ENCODE measurements around the gene SCCPDH. TPM values are rescaled to one million over a fixed set of nuclear protein-coding genes. Genes with fewer than 3 reads are reported as not detected.

SCCPDH gene
- polyA plus RNA-seq, 1 donor = 37.1 TPM

- DNase-seq (ENCODE audit: low read depth) = no peak
These were observed 26.5 kb downstream of the SCCPDH start for GRCh38 chr1:246750752-246751151.

GRCh38 chr1:246753670-246754535 lies 29.7 kb downstream of the SCCPDH start:
- peak; percentile 24 for DNase-seq (ENCODE audit: low read depth)

GRCh38 chr1:246755419-246755818 lies 31.2 kb downstream of the SCCPDH start:
- no peak for DNase-seq (ENCODE audit: low read depth)

DNA sequence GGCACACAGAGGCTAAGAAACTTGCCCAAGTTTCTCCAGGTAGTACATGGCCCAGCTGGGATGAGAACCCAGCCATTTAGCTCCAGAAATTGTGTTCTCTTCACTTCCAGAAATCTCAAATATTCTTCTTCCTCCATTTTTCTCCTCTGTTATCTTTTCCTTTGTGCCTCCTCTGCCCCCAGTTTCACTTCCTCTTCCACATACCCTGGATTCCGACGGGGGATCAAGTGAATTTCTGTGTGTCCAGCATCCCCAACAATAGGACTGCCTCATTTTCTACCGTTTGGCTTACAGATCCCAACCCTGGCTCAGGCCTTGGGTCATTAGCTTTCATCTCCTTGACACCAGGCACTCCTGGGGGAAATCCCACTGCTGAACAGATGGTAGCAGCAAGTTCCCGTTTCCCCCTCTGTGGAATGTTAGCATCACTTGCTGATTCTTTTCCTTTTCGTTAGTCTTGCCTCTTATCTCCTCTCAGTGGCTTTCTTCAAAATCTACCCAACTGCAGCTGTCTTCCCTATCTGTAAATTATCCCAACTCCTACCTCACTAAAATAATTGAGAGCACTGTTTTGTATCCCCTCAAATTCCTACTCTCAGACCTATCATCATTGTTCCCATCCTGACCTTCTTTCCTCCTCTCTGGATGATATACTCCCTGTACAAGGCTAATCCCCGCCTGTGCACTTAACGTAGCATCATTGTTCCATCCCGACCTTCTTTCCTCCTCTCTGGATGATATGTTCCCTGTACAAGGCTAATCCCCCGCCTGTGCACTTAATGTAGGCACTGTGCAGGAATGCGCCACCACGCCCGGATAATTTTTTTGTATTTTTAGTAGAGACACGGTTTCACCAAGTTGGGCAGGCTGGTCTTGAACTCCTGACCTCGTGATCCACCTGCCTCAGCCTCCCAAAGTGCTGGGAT lies 36.5 kb downstream of the SCCPDH start:
- no peak for DNase-seq (ENCODE audit: low read depth)

DNA sequence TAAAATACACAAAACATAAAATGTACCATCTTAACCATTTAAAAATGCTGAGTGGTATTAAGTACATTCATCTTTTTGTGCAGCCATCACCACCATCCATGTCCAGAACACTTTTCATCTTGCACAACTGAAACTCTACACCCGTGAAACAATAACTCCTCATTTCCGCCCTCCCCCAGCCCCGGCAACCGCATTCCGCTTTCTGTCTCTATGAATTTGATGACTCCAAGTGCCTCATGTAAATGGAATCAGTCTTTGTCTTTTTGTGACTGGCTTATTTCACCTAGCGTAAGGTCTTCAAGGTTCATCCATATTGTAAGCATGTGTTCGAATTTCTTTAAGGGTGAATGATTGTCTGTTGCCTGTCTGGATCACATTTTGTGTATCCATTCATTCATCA lies 37.2 kb downstream of the SCCPDH start:
- no peak for DNase-seq (ENCODE audit: low read depth)

GRCh38 chr1:246765521-246765920 lies 41.3 kb downstream of the SCCPDH start:
- DNase-seq (ENCODE audit: low read depth) = no peak

DNA sequence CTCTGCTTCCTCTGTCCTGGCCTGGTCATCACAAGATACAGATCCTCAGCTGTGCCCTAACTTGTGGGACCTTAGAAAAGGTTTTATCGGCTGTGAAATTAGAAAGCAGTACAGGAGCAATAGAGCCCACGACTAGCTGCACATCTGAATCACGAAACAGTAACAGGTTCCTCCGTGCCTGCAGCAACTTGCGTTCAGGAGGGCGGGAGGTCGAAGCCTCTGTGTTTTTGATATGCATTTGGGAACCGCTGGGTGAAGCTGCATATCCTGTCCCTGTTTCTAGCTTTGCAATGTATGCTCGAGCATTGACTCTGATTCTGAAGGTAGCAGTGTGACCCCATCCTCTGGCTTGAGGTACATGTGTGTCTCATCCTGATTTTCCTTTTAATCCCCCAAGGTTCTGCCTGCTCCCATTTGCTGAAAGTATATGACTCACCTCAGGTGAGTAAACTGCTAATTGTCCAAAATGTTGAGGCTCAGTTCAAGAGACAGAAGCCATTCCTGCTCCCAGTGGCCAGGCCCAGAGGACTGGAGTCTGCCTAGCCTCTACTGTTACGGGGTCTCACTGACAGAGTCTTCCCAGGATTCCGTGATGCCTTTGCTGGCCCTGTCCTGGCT lies 44.3 kb downstream of the SCCPDH start:
- DNase-seq (ENCODE audit: low read depth) = no peak

DNA sequence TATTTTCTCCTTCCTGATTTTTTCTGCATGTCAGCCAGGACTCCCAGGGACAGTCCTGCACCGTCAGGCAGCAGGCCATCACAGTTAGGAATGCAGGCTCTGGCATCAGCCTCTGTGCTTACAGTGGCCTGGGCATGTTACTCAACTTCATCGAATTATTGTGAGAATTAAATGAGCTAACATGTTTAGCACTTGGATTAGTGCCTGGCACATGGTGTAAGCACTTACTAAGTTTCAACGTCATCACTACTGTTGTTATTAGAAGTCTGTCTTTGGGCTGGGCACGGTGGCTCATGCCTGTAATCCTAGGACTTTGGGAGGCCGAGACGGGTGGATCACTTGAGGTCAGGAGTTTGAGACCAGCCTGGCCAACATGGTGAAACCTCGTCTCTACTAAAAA lies 45.1 kb downstream of the SCCPDH start:
- DNase-seq (ENCODE audit: low read depth) = no peak

GRCh38 chr1:246771366-246771765 lies 47.2 kb downstream of the SCCPDH start:
- no peak for DNase-seq (ENCODE audit: low read depth)

DNA sequence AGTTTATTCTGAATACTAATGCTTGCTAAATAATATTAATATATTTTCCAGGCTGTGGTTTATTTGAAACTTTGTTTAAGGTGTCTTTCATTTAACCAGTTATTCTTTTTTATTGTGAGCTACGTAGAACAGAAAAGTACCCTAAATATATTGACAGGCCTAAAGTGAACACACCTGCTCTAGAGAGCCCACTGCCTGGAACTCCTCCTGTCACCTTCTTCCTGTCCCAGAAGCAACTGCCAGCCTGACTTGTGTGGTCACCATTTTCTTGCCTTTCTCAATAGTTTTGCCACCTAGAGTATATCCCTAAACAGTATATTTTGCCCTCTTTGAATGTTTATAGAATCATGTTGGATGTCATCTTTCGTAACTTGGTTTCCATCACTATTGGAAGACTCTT lies 48.5 kb downstream of the SCCPDH start:
- DNase-seq (ENCODE audit: low read depth) = no peak

- no peak for DNase-seq (ENCODE audit: low read depth)
These were observed 49.0 kb downstream of the SCCPDH start for GRCh38 chr1:246773213-246773641.

DNA sequence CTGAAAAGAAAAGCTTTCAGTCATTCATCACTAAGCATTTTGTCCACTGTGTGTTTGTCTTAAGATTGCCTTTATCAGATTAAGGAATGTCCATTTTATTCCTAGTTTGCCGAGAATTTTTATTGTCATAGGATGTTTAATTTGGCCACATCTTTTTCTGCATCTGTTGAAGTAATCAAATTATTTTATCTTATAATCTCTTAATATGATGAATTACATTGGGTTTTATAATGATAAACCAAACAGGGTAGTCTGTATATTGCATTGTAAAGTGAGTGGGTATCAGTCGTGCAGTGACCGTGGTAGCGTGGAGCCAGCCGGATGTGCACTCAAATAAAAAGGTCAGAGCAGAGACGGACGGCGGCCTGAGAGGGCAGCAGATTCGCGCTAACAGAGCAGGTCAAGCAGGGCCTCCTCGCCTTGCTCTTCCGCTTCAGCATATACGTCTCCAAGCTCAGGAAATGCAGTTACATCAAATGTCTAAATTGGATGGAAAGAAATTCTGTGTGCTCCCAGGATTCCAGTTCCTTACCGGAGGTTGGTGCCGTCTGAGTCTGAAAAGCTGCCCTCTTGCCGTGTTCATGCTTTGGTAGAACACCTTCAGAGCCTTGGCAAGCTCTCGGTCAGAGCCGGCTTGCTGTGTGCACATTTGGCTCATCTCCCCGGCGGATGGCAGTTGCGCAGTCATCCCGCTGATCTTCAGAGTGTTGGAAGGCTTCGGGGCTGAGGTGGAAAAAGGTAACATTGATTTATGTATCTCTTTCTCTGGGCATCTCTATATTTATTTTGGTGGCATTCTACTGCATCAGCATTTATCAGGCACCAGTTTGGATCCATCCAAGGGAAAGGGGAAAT lies 51.5 kb downstream of the SCCPDH start:
- no peak for DNase-seq (ENCODE audit: low read depth)

DNA sequence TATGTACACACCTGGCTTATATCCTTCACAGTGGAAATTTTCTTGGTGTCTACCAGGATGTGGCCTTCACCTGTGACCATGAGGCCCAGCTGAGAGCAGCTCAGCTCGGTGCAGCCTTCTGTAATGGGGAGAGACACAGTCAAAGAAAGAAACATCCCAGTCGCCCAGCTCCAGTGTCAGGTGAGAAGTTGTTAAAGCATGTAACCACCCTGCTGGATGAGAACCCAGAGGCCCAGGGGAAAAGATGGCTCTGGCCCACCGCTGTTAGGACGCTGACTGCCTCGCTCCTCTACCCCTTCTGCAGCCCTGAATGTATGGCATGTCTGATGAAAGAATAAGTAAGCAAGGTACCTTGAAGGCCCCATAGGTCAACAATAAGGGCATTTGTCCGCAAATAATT lies 52.7 kb downstream of the SCCPDH start:
- no peak for DNase-seq (ENCODE audit: low read depth)

GRCh38 chr1:246778663-246779062 lies 54.5 kb downstream of the SCCPDH start:
- DNase-seq (ENCODE audit: low read depth) = no peak

GRCh38 chr1:246779561-246780175 lies 55.5 kb downstream of the SCCPDH start:
- DNase-seq (ENCODE audit: low read depth) = no peak

DNA sequence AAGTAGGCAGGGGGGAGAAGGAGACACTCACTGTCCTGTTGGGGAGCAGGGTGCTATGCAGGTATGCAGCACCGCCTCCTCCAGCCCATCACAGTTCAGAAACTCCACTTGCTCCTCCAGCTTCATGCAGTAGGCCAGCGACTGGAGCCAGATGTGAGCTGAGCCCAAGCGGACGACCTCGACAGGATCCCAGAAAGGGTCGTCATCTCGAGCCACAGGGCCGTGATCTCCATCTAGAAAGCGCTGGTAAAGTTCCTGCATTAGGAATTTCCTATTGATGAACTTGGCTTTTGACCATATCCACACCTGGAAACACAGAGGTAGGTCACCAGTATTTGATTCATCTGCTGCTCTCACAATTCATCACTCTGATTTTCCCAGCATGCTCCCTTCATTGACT lies 56.1 kb downstream of the SCCPDH start:
- DNase-seq (ENCODE audit: low read depth) = no peak

- no peak for DNase-seq (ENCODE audit: low read depth)
These were observed 57.0 kb downstream of the SCCPDH start for GRCh38 chr1:246781212-246781611.

DNA sequence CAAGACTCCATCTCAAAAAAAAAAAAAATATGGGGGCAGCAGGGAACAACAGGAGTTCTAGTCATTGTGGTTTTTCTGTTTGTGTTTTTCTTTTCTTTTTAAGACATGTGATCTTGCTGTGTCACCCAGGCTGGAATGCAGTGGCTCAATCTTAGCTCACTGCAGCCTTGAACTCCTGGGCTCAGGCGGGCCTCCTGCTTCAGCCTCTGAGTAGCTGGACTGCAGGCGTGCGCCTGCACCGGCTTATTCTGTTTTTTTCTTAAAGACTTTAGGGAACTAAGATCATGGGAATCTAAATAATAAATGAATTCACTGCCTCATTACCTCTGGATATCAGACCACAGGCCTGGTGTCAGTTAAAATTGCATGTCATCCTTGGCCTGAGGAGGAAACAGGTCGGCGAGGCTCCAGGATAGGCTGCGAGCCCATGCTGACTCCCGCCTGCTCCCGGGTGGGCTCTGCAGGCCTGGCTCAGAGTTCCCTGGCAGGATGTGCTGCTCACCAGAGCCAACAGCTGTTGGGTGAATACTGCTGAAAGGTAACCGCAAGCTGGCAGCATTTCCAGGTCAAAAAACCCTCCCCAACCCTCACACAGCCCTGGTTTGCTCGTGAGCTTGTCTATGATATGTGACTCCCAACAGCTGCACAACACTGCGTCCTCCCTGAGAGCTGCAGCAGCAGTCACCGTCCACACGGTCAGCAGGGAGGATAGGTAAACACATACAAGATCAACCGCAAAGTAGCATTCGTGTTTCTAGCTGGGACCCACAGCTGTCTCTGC lies 58.1 kb downstream of the SCCPDH start:
- DNase-seq (ENCODE audit: low read depth) = peak; percentile 46

DNA sequence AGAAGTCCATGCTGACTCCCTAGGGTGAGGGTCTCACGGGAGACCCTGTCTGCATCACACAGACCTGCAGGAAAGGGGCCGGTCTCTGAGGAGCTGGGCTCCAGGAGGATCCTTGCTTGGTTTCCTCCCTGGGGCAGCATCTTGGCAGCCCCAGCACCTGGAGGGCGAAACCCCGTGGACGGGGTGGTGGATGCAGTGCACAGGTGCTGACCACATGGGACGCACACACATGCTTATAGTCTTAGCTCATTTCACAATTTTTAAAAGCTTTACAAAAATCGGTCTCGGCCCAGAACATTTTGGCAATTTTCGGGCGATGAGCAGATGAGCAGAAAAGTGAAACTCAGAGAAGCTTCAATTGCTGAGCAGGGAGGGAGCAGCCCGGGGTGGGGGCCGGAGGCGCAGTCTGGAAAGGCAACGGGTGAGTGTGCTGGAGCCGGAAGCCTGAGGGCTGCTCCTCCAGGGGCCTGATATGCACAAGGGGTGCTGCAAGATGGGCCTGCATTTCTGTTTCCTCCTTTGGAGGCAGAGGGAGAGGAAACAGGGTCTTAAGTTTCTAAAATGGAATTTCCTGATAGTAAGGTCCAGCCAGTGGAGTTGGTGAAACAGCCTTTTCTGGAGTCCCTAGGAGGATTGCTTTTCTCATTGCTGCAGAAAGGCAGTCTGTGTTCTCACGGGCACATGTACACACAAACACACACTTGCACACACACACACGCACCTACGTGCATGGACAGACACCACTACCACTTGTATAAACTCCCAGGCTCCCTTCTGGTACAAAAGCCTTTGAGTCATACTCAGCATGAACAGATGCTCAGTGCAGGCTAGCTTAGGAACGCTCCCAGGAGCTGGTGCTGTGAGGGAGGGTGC lies 60.6 kb downstream of the SCCPDH start:
- DNase-seq (ENCODE audit: low read depth) = no peak
